ENCODE results near the gene NRG3. TPM values are rescaled to one million over a fixed set of nuclear protein-coding genes. Genes with fewer than 3 reads are reported as not detected.

Gene NRG3
- total RNA-seq, 1 experiment from 2014 or later: 0.66 TPM

- DNase-seq: no peak
- Mint-ChIP-seq H3K36me3 (ENCODE audit: insufficient read depth, unreplicated experiment) (no peaks in the 10 kb centered on the region), H3K27me3 (ENCODE audit: insufficient read depth, unreplicated experiment) (peaks cover 6% of the 10 kb centered on the region), H3K9me3 (ENCODE audit: unreplicated experiment) (peaks cover 18% of the 10 kb centered on the region), H3K27ac (ENCODE audit: unreplicated experiment) (no peak overlapping the region), H3K4me1 (ENCODE audit: low read depth, unreplicated experiment) (no peaks in the 10 kb centered on the region), H3K4me3 (ENCODE audit: unreplicated experiment) (no peak overlapping the region)
- Histone ChIP-seq H3K4me3 (ENCODE audit: low read depth, low read length) (no peak overlapping the region), H3K9me3 (no peaks in the 10 kb centered on the region), H3K4me1 (no peaks in the 10 kb centered on the region), H3K27me3 (replicated peaks; ENCODE audit: control insufficient read depth, insufficient read depth, low read length) (no peaks in the 10 kb centered on the region), H3K36me3 (ENCODE audit: control insufficient read depth, insufficient read depth, low read length) (no peaks in the 10 kb centered on the region)
- ChIA-PET POLR2A (no interaction called here), CTCF (no interaction called here)
- BruUV-seq (replicated peaks): no TSS peak
- TF ChIP-seq CTCF (IDR thresholded peaks at IDR 0.05; ENCODE audit: insufficient read depth in 1 of 2, low read depth in 1 of 2, low read length in 1 of 2, severe bottlenecking in 1 of 2, unreplicated experiment in 1 of 2): no peak
- intact Hi-C loops (cut with micrococcal nuclease; ENCODE audit: unreplicated experiment): no loop called here
Measured at GRCh38 chr10:82267014-82267413, 392.0 kb downstream of the NRG3 start.

GRCh38 chr10:82267465-82267864, 392.5 kb downstream of the NRG3 start:
- Histone ChIP-seq H3K27me3 (replicated peaks; ENCODE audit: control insufficient read depth, insufficient read depth, low read length) (no peaks in the 10 kb centered on the region), H3K4me3 (ENCODE audit: low read depth, low read length) (no peak overlapping the region), H3K4me1 (no peaks in the 10 kb centered on the region), H3K9me3 (no peaks in the 10 kb centered on the region), H3K36me3 (ENCODE audit: control insufficient read depth, insufficient read depth, low read length) (no peaks in the 10 kb centered on the region)
- Mint-ChIP-seq H3K4me3 (ENCODE audit: unreplicated experiment) (no peak overlapping the region), H3K36me3 (ENCODE audit: insufficient read depth, unreplicated experiment) (no peaks in the 10 kb centered on the region), H3K9me3 (ENCODE audit: unreplicated experiment) (peaks cover 18% of the 10 kb centered on the region), H3K4me1 (ENCODE audit: low read depth, unreplicated experiment) (no peaks in the 10 kb centered on the region), H3K27ac (ENCODE audit: unreplicated experiment) (no peak overlapping the region), H3K27me3 (ENCODE audit: insufficient read depth, unreplicated experiment) (peaks cover 6% of the 10 kb centered on the region)
- TF ChIP-seq CTCF (IDR thresholded peaks at IDR 0.05; ENCODE audit: insufficient read depth in 1 of 2, low read depth in 1 of 2, low read length in 1 of 2, severe bottlenecking in 1 of 2, unreplicated experiment in 1 of 2): no peak
- intact Hi-C loops (cut with micrococcal nuclease; ENCODE audit: unreplicated experiment): no loop called here
- CTCF ChIA-PET: no interaction called here
- no peak for DNase-seq
- POLR2A ChIA-PET: no interaction called here
- BruUV-seq (replicated peaks): no TSS peak

- intact Hi-C loops (cut with micrococcal nuclease; ENCODE audit: unreplicated experiment): no loop called here
- Mint-ChIP-seq H3K27me3 (ENCODE audit: insufficient read depth, unreplicated experiment) (peaks cover 7% of the 10 kb centered on the region), H3K36me3 (ENCODE audit: insufficient read depth, unreplicated experiment) (no peaks in the 10 kb centered on the region), H3K4me1 (ENCODE audit: low read depth, unreplicated experiment) (no peaks in the 10 kb centered on the region), H3K27ac (ENCODE audit: unreplicated experiment) (no peak overlapping the region), H3K4me3 (ENCODE audit: unreplicated experiment) (no peak overlapping the region), H3K9me3 (ENCODE audit: unreplicated experiment) (peaks cover 18% of the 10 kb centered on the region)
- H3K9me3 ChIP-seq: no peaks in the 10 kb centered on the region
- ChIA-PET POLR2A (no interaction called here), CTCF (no interaction called here)
- H3K27me3 ChIP-seq (replicated peaks; ENCODE audit: control insufficient read depth, insufficient read depth, low read length): no peaks in the 10 kb centered on the region
- DNase-seq: no peak
- no peak for TF ChIP-seq CTCF (IDR thresholded peaks at IDR 0.05; ENCODE audit: insufficient read depth in 1 of 2, low read depth in 1 of 2, low read length in 1 of 2, severe bottlenecking in 1 of 2, unreplicated experiment in 1 of 2)
- no peak overlapping the region for H3K4me3 ChIP-seq (ENCODE audit: low read depth, low read length)
- no TSS peak for BruUV-seq (replicated peaks)
- no peaks in the 10 kb centered on the region for H3K4me1 ChIP-seq
- H3K36me3 ChIP-seq (ENCODE audit: control insufficient read depth, insufficient read depth, low read length): no peaks in the 10 kb centered on the region
Measured at GRCh38 chr10:82267960-82268359, 393.0 kb downstream of the NRG3 start.

Measured in Caco-2 (cell line).